HepG2 (cell line): ENCODE results near the gene ABCC3. TPM values are rescaled to one million over a fixed set of nuclear protein-coding genes. Genes with fewer than 3 reads are reported as not detected.

ENCODE experiments used
- AHDC1 ChIP-seq: sonication (generic); formaldehyde crosslinking; IDR thresholded peaks from 2 replicates; pipeline ENCODE4 v1.5.1; 2020; ENCODE audit warnings: mild to moderate bottlenecking, missing genetic modification reagents, borderline replicate concordance
- DRAP1 ChIP-seq: IDR thresholded peaks from 2 replicates; pipeline ENCODE4 v1.6.1; 2016; ENCODE audit warnings: missing genetic modification reagents, missing compliant biosample characterization
- EEA1 ChIP-seq: sonication (generic); formaldehyde crosslinking; IDR thresholded peaks from 2 replicates; pipeline ENCODE4 v1.5.1; 2020; ENCODE audit warnings: mild to moderate bottlenecking, missing genetic modification reagents, borderline replicate concordance
- HNRNPLL ChIP-seq: fragments of 200-400 bp; formaldehyde crosslinking; IDR thresholded peaks from 2 replicates; pipeline ENCODE4 v1.6.1; 2017; ENCODE audit warnings: mild to moderate bottlenecking, low read depth, low read length; ENCODE audit not compliant: poor library complexity, severe bottlenecking
- MBNL3 ChIP-seq: fragments of 250-450 bp; sonication (Bioruptor Pico); conservative IDR thresholded peaks from 2 replicates; pipeline ENCODE4 v1.8.0; 2022; ENCODE audit warnings: mild to moderate bottlenecking, inconsistent platforms
- NFATC3 ChIP-seq: sonication (generic); formaldehyde crosslinking; IDR thresholded peaks from 2 replicates; pipeline ENCODE4 v1.5.1; 2020; ENCODE audit warnings: mild to moderate bottlenecking, missing genetic modification reagents
- NFKB2 ChIP-seq: sonication (generic); formaldehyde crosslinking; IDR thresholded peaks from 2 replicates; pipeline ENCODE4 v1.4.0; 2020; ENCODE audit warnings: missing genetic modification reagents, borderline replicate concordance
- NONO ChIP-seq, 2 experiments: fragments of 450-650 bp in 1 of 2; sonication (generic) in 1 of 2; formaldehyde crosslinking in 1 of 2; IDR thresholded peaks in 1 of 2; conservative IDR thresholded peaks in 1 of 2; 2 replicates each; pipeline versions ENCODE4 v1.6.1 to v1.8.0; 2017 to 2022; ENCODE audit warnings: mild to moderate bottlenecking in 1 of 2, missing genetic modification reagents in 1 of 2, moderate library complexity in 1 of 2
- NPAS2 ChIP-seq: sonication (generic); formaldehyde crosslinking; IDR thresholded peaks from 2 replicates; pipeline ENCODE4 v1.8.0; 2022; ENCODE audit warnings: mild to moderate bottlenecking, missing genetic modification reagents, borderline replicate concordance
- RFX5 ChIP-seq: IDR thresholded peaks from 2 replicates; pipeline ENCODE4 v1.6.1; 2011; ENCODE audit warnings: low read depth, low read length, improper control_type of control experiment
- SALL2 ChIP-seq: sonication (generic); formaldehyde crosslinking; IDR thresholded peaks from 2 replicates; pipeline ENCODE4 v1.8.1; 2023; ENCODE audit warnings: mild to moderate bottlenecking, missing genetic modification reagents, inconsistent platforms
- SKIL ChIP-seq: sonication (generic); formaldehyde crosslinking; IDR thresholded peaks from 2 replicates; pipeline ENCODE4 v1.8.0; 2022; ENCODE audit warnings: missing genetic modification reagents, mild to moderate bottlenecking, moderate library complexity, borderline replicate concordance
- TEAD2 ChIP-seq: sonication (generic); formaldehyde crosslinking; IDR thresholded peaks from 2 replicates; pipeline ENCODE4 v1.9.0; 2021; ENCODE audit warnings: missing genetic modification reagents
- ZFP90 ChIP-seq: sonication (generic); formaldehyde crosslinking; IDR thresholded peaks from 2 replicates; pipeline ENCODE4 v1.8.0; 2022; ENCODE audit warnings: missing genetic modification reagents, mild to moderate bottlenecking, inconsistent platforms, borderline replicate concordance
- ZNF382 ChIP-seq: sonication (generic); formaldehyde crosslinking; IDR thresholded peaks from 2 replicates; pipeline ENCODE4 v1.5.0; 2020; ENCODE audit warnings: missing genetic modification reagents, mild to moderate bottlenecking, borderline replicate concordance
- ZNF513 ChIP-seq: sonication (generic); formaldehyde crosslinking; conservative IDR thresholded peaks from 2 replicates; pipeline ENCODE4 v1.5.0; 2020; ENCODE audit warnings: missing genetic modification reagents
- ZNF569 ChIP-seq: sonication (generic); formaldehyde crosslinking; IDR thresholded peaks from 2 replicates; pipeline ENCODE4 v1.5.0; 2020; ENCODE audit warnings: mild to moderate bottlenecking, missing genetic modification reagents, moderate library complexity, borderline replicate concordance
- polyA plus RNA-seq, 8 experiments: library from polyadenylated mRNA; depleted of rRNA in 3 of 8; stranded (reverse) in 7 of 8; unstranded in 1 of 8; fragments of >200 nt; fragmentation: Illumina TruSeq in 4 of 8; extraction: Trizol in 4 of 8; gene quantifications; 2 replicates each; pipeline versions ENCODE4 v1.2.1 to v1.2.3, GENCODE V29; 2011 to 2016; ENCODE audit warnings: low read depth in 4 of 8, missing spikeins in 1 of 8, mixed read lengths in 1 of 8; ENCODE audit not compliant: insufficient read depth in 1 of 8
- total RNA-seq, 5 experiments: library from RNA; depleted of rRNA; stranded (reverse); fragments of >200 nt; fragmentation: Illumina TruSeq; extraction: Trizol; gene quantifications; 2 replicates each; pipeline ENCODE4 v1.2.3, GENCODE V29; 2016; ENCODE audit warnings: low read depth in 1 of 5

Gene ABCC3
- total and polyA plus RNA-seq, 2 of the 13 experiments (the other 11 are each of a cell fraction or from before 2014, with no cell fraction given): 25.2 to 50.7 TPM

GRCh38 chr17:50635982-50636803 is 1.5 kb downstream of the ABCC3 start (continued):
- TF ChIP-seq ZNF569 (CRISPR knock-in tag): no peak
- TF ChIP-seq MBNL3: no peak
- TF ChIP-seq NONO (IDR thresholded peaks at IDR 0.05): no peak
- TF ChIP-seq NONO (CRISPR knock-in tag; conservative IDR thresholded peaks at IDR 0.05): peak; percentile 39
- TF ChIP-seq TEAD2 (CRISPR knock-in tag): no peak
- no peak for TF ChIP-seq EEA1 (CRISPR knock-in tag)
- TF ChIP-seq RFX5: no peak
- TF ChIP-seq ZNF382: no peak
- peak; percentile 39; the same call in 1 of the 2 replicates for TF ChIP-seq SKIL (CRISPR knock-in tag)
- no peak for TF ChIP-seq ZNF513 (CRISPR knock-in tag)
- TF ChIP-seq NFKB2: no peak
- TF ChIP-seq AHDC1 (CRISPR knock-in tag): 0 out of 2 replicates have a peak, but pooled peaks have one; percentile 18
- peak; percentile 54; the same call in 1 of the 2 replicates for TF ChIP-seq ZFP90
- no peak for TF ChIP-seq DRAP1 (CRISPR knock-in tag)
- no peak for TF ChIP-seq SALL2 (CRISPR knock-in tag)
- no peak for TF ChIP-seq HNRNPLL
- peak; percentile 12; the same call in 1 of the 2 replicates for TF ChIP-seq NPAS2 (CRISPR knock-in tag)
- TF ChIP-seq NFATC3 (CRISPR knock-in tag): no peak
